H9 (cell line): Measurements from ENCODE around the gene USH2A. TPM values are rescaled to one million over a fixed set of nuclear protein-coding genes. Genes with fewer than 3 reads are reported as not detected.

ENCODE experiments used
- DNase-seq: peaks from one replicate; pipeline ENCODE4 v3.0.0-alpha.2; 2017
- H2AFZ ChIP-seq: one replicate; pipeline ENCODE4 v1.6.1; 2013; ENCODE audit warnings: mild to moderate bottlenecking, low read length, control low read depth, moderate library complexity
- H2AK5ac ChIP-seq: 2 replicates; pipeline ENCODE4 v1.6.1; 2013; ENCODE audit warnings: low read length, control low read depth, mixed read lengths; ENCODE audit not compliant: insufficient read length
- H2BK120ac ChIP-seq: one replicate; pipeline ENCODE4 v1.6.1; 2013; ENCODE audit warnings: low read depth, mild to moderate bottlenecking, low read length, control low read depth, inconsistent platforms; ENCODE audit not compliant: poor library complexity, severe bottlenecking
- H2BK12ac ChIP-seq: 2 replicates; pipeline ENCODE4 v1.6.1; 2013; ENCODE audit warnings: low read length, control low read depth, mixed read lengths, low read depth; ENCODE audit not compliant: insufficient read length
- H2BK15ac ChIP-seq: 2 replicates; pipeline ENCODE4 v1.6.1; 2013; ENCODE audit warnings: low read depth, low read length, control low read depth
- H2BK20ac ChIP-seq: one replicate; pipeline ENCODE4 v1.6.1; 2013; ENCODE audit warnings: low read depth, mild to moderate bottlenecking, low read length, control low read depth, inconsistent platforms; ENCODE audit not compliant: poor library complexity, severe bottlenecking
- H2BK5ac ChIP-seq: 2 replicates; pipeline ENCODE4 v1.6.1; 2013; ENCODE audit warnings: low read length, control low read depth, mixed read lengths; ENCODE audit not compliant: insufficient read length
- H3K14ac ChIP-seq: 2 replicates; pipeline ENCODE4 v1.6.1; 2013; ENCODE audit warnings: low read length, control low read depth; ENCODE audit not compliant: insufficient read depth
- H3K18ac ChIP-seq: 2 replicates; pipeline ENCODE4 v1.6.1; 2013; ENCODE audit warnings: low read depth, mild to moderate bottlenecking, mixed read lengths, low read length, control low read depth; ENCODE audit not compliant: insufficient read length
- H3K23ac ChIP-seq: 2 replicates; pipeline ENCODE4 v1.6.1; 2013; ENCODE audit warnings: low read length, control low read depth, mixed read lengths, low read depth; ENCODE audit not compliant: insufficient read length
- H3K23me2 ChIP-seq: 2 replicates; pipeline ENCODE4 v1.6.1; 2013; ENCODE audit warnings: low read depth, mild to moderate bottlenecking, mixed read lengths, low read length, control low read depth; ENCODE audit not compliant: insufficient read length, poor library complexity, severe bottlenecking
- H3K27ac ChIP-seq: 2 replicates; pipeline ENCODE4 v1.5.1; 2013; ENCODE audit warnings: low read length, control low read depth, mixed read lengths, low read depth; ENCODE audit not compliant: insufficient read length
- H3K27me3 ChIP-seq: 2 replicates; pipeline ENCODE4 v1.6.1; 2013; ENCODE audit warnings: low read length, control low read depth, inconsistent platforms; ENCODE audit not compliant: insufficient read depth
- H3K4ac ChIP-seq: 2 replicates; pipeline ENCODE4 v1.6.1; 2013; ENCODE audit warnings: low read depth, mild to moderate bottlenecking, control low read depth, inconsistent platforms, low read length, moderate library complexity
- H3K4me1 ChIP-seq: 2 replicates; pipeline ENCODE4 v1.6.1; 2013; ENCODE audit warnings: low read length, control low read depth, inconsistent platforms; ENCODE audit not compliant: insufficient read depth
- H3K4me2 ChIP-seq: 2 replicates; pipeline ENCODE4 v1.6.1; 2013; ENCODE audit warnings: low read length, control low read depth, mixed read lengths; ENCODE audit not compliant: insufficient read length, insufficient read depth
- H3K56ac ChIP-seq: 2 replicates; pipeline ENCODE4 v1.6.1; 2013; ENCODE audit warnings: low read depth, mild to moderate bottlenecking, mixed read lengths, low read length, control low read depth; ENCODE audit not compliant: insufficient read length
- H3K79me1 ChIP-seq: 2 replicates; pipeline ENCODE4 v1.6.1; 2013; ENCODE audit warnings: low read depth, mild to moderate bottlenecking, moderate library complexity, low read length, control low read depth, inconsistent platforms; ENCODE audit not compliant: insufficient read depth, poor library complexity, severe bottlenecking
- H3K79me2 ChIP-seq: 2 replicates; pipeline ENCODE4 v1.6.1; 2013; ENCODE audit warnings: low read length, control low read depth, inconsistent platforms; ENCODE audit not compliant: insufficient read depth
- H3K9ac ChIP-seq: 2 replicates; pipeline ENCODE4 v1.6.1; 2013; ENCODE audit warnings: low read length, control low read depth, mixed read lengths; ENCODE audit not compliant: insufficient read length; ENCODE audit errors: extremely low read depth
- H3K9me3 ChIP-seq: one replicate; pipeline ENCODE4 v1.6.1; 2013; ENCODE audit warnings: low read depth, low read length, inconsistent platforms; ENCODE audit not compliant: control insufficient read depth
- H3T11ph ChIP-seq: one replicate; pipeline ENCODE4 v1.6.1; 2013; ENCODE audit warnings: mild to moderate bottlenecking, low read length, control low read depth, inconsistent platforms
- H4K20me1 ChIP-seq: one replicate; pipeline ENCODE4 v1.6.1; 2013; ENCODE audit not compliant: control insufficient read depth, insufficient read length, insufficient read depth
- H4K5ac ChIP-seq: 2 replicates; pipeline ENCODE4 v1.6.1; 2013; ENCODE audit warnings: low read depth, mild to moderate bottlenecking, mixed read lengths, low read length, control low read depth; ENCODE audit not compliant: insufficient read length
- H4K8ac ChIP-seq: replicated peaks from 2 replicates; pipeline ENCODE4 v1.6.1; 2013; ENCODE audit warnings: low read length, control low read depth, mixed read lengths, low read depth; ENCODE audit not compliant: insufficient read length
- H4K91ac ChIP-seq: 2 replicates; pipeline ENCODE4 v1.6.1; 2013; ENCODE audit warnings: low read depth, mild to moderate bottlenecking, moderate library complexity, mixed read lengths, low read length, control low read depth; ENCODE audit not compliant: insufficient read length
- H3K27ac Mint-ChIP-seq, 3 experiments: 2 replicates in 2 of 3; 3 replicates in 1 of 3; pipeline ENCODE4 v1.8.0; 2020 to 2021; ENCODE audit warnings: mixed read lengths in 3 of 3, mild to moderate bottlenecking in 1 of 3, moderate library complexity in 1 of 3
- H3K27me3 Mint-ChIP-seq: 2 replicates; pipeline ENCODE4 v1.8.0; 2021; ENCODE audit warnings: low read depth, mild to moderate bottlenecking, moderate library complexity, mixed read lengths
- H3K36me3 Mint-ChIP-seq, 3 experiments: 2 replicates in 2 of 3; 3 replicates in 1 of 3; pipeline ENCODE4 v1.8.0; 2020 to 2021; ENCODE audit warnings: low read depth in 3 of 3, mixed read lengths in 3 of 3; ENCODE audit not compliant: insufficient read depth in 1 of 3
- H3K4me1 Mint-ChIP-seq, 2 experiments: 2 replicates each; pipeline ENCODE4 v1.8.0; 2020; ENCODE audit warnings: mixed read lengths in 2 of 2
- H3K4me3 Mint-ChIP-seq, 2 experiments: 2 replicates in 1 of 2; 3 replicates in 1 of 2; pipeline ENCODE4 v1.8.0; 2020 to 2021; ENCODE audit warnings: mild to moderate bottlenecking in 2 of 2, mixed read lengths in 2 of 2, moderate library complexity in 1 of 2
- H3K9me3 Mint-ChIP-seq, 2 experiments: 2 replicates in 1 of 2; 3 replicates in 1 of 2; pipeline ENCODE4 v1.8.0; 2020; ENCODE audit warnings: mild to moderate bottlenecking in 2 of 2, mixed read lengths in 2 of 2, moderate library complexity in 1 of 2
- WGBS: extraction: QIAGEN DNeasy Blood & Tissue Kit; methylation state at CpG from one replicate; pipeline ENCODE4 v1.1.7; 2013; ENCODE audit warnings: missing lambda C conversion rate, low lambda C conversion rate, mixed read lengths; ENCODE audit not compliant: insufficient read length; ENCODE audit errors: extremely low coverage; 5-methylcytosine and 5-hydroxymethylcytosine counted together
- total RNA-seq: library from RNA; stranded (reverse); gene quantifications from 2 replicates; pipeline ENCODE4 v1.2.1, GENCODE V29; 2021
- TF ChIP-seq, protein P1 (sequence below): fragments of 200-600 bp; sonication (generic); conservative IDR thresholded peaks from 3 replicates; pipeline ENCODE4 v1.8.0; 2021; ENCODE audit warnings: antibody characterized with exemption, mild to moderate bottlenecking

USH2A gene
- total RNA-seq, 1 experiment from 2014 or later, result 0.11 TPM

DNA sequence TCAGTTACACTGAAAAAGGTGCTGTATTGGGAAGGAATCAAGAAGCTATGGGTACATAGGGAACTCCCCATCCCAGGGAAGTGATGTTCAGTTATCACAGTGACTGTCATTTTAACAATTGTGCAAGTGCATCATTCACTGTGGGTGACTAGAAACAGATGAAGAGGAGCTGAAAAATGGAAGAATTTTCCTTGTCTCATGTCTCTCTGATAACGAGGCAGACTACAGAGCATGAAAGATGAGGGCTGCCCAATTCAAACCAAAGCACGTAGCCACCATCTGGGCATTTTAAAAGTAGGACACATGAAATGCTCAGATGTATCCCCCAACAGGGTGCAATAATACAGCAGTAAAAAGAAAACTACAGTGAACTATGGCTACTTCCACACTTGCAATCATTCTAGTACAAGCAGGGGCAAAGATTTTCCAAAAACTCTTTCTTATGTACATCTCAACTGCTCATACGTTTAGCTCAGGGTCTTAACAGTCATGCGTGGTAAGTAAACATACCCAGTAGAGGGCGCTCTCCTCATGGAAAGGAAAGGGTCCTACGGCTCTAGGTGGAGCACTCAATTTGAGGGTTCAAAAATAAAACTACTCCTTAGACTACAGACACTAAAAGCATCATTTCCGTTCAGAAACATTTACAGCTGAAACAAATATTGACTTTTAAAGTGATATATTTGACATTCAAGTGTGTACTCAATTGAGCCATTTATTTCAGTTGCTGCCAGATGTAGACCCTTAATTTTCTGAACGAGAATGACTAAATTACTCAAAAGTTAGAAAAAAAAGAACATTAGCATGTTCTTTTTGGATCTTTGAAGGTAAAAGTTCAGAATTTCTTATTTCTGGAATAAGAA, 713.0 kb downstream of the USH2A start:
- Histone ChIP-seq H3K56ac (no peak overlapping the region), H3K23me2 (no peaks in the 10 kb centered on the region), H2BK12ac (no peak overlapping the region), H3K14ac (no peak overlapping the region), H2BK120ac (no peak overlapping the region), H3K4me2 (no peak overlapping the region), H3K4ac (no peak overlapping the region), H3K18ac (no peak overlapping the region), H3K9me3 (no peaks in the 10 kb centered on the region), H2AFZ (no peak overlapping the region), H3K9ac (no peak overlapping the region), H4K91ac (no peak overlapping the region), H3K79me1 (no peaks in the 10 kb centered on the region), H4K20me1 (no peaks in the 10 kb centered on the region), H2BK5ac (no peak overlapping the region), H3K23ac (no peak overlapping the region), H4K8ac (no peak overlapping the region), H2BK20ac (no peak overlapping the region), H3K27me3 (no peaks in the 10 kb centered on the region), H3K27ac (no peak overlapping the region), H2BK15ac (no peak overlapping the region), H2AK5ac (no peak overlapping the region), H3K79me2 (no peaks in the 10 kb centered on the region), H3T11ph (no peak overlapping the region), H3K4me1 (no peaks in the 10 kb centered on the region), H4K5ac (no peak overlapping the region)
- H3K9me3 Mint-ChIP-seq, result no peaks in the 10 kb centered on the region
- H3K4me1 Mint-ChIP-seq, result no peaks in the 10 kb centered on the region; a peak in 1 of 4 replicates
- no peak overlapping the region for H3K4me3 Mint-ChIP-seq
- H3K27ac Mint-ChIP-seq, result no peak overlapping the region
- TF ChIP-seq, protein P1, sequence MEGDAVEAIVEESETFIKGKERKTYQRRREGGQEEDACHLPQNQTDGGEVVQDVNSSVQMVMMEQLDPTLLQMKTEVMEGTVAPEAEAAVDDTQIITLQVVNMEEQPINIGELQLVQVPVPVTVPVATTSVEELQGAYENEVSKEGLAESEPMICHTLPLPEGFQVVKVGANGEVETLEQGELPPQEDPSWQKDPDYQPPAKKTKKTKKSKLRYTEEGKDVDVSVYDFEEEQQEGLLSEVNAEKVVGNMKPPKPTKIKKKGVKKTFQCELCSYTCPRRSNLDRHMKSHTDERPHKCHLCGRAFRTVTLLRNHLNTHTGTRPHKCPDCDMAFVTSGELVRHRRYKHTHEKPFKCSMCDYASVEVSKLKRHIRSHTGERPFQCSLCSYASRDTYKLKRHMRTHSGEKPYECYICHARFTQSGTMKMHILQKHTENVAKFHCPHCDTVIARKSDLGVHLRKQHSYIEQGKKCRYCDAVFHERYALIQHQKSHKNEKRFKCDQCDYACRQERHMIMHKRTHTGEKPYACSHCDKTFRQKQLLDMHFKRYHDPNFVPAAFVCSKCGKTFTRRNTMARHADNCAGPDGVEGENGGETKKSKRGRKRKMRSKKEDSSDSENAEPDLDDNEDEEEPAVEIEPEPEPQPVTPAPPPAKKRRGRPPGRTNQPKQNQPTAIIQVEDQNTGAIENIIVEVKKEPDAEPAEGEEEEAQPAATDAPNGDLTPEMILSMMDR, result peak; percentile 92
- no peaks in the 10 kb centered on the region for H3K27me3 Mint-ChIP-seq
- DNase-seq, result peak; percentile 59
- no peaks in the 10 kb centered on the region for H3K36me3 Mint-ChIP-seq
- WGBS, result no CpG with 5 or more reads among the region's 8 CpGs
